Aorta (tissue), 5 donors: ENCODE data around the gene TMPRSS15. TPM values are rescaled to one million over a fixed set of nuclear protein-coding genes. Genes with fewer than 3 reads are reported as not detected.

Experiments
- ATAC-seq: fragments of 200-7000 bp; cut with Tn5 transposase; one replicate; pipeline ENCODE4 v1.9.1; 2022; ENCODE audit warnings: moderate library complexity; ENCODE audit not compliant: low FRiP score
- DNase-seq, 2 donors: peaks; one replicate each; pipeline ENCODE4 v3.0.0-alpha.2; 2020
- H3K27ac ChIP-seq, 2 donors: one replicate each; pipeline ENCODE4 v1.5.1; 2013; ENCODE audit warnings: low read length in 2 of 2, mild to moderate bottlenecking in 2 of 2, moderate library complexity in 2 of 2, control low read depth in 1 of 2, inconsistent platforms in 1 of 2, low read depth in 1 of 2
- H3K27me3 ChIP-seq, 2 donors: one replicate each; pipeline ENCODE4 v1.6.1; 2013; ENCODE audit warnings: control low read depth in 1 of 2, low read length in 1 of 2, mild to moderate bottlenecking in 1 of 2, moderate library complexity in 1 of 2; ENCODE audit not compliant: insufficient read depth in 2 of 2, control insufficient read depth in 1 of 2
- H3K36me3 ChIP-seq, 2 donors: one replicate each; pipeline ENCODE4 v1.6.1; 2013; ENCODE audit warnings: control low read depth in 1 of 2, low read length in 1 of 2, mild to moderate bottlenecking in 1 of 2; ENCODE audit not compliant: insufficient read depth in 2 of 2, control insufficient read depth in 1 of 2
- H3K4me1 ChIP-seq, 2 donors: one replicate each; pipeline ENCODE4 v1.6.1; 2013; ENCODE audit warnings: low read length in 2 of 2, control low read depth in 1 of 2, mild to moderate bottlenecking in 1 of 2, moderate library complexity in 1 of 2; ENCODE audit not compliant: insufficient read depth in 2 of 2, control insufficient read depth in 1 of 2
- H3K4me3 ChIP-seq, 2 donors: one replicate each; pipeline ENCODE4 v1.5.1; 2013; ENCODE audit warnings: low read length in 2 of 2, control low read depth in 1 of 2, mild to moderate bottlenecking in 1 of 2
- H3K9me3 ChIP-seq: one replicate; pipeline ENCODE4 v1.6.1; 2013; ENCODE audit warnings: mild to moderate bottlenecking, low read length; ENCODE audit not compliant: control insufficient read depth
- WGBS, 2 donors: extraction: QIAGEN DNeasy Blood & Tissue Kit; methylation state at CpG; one replicate each; pipeline ENCODE4 v1.1.7; 2013; 5-methylcytosine and 5-hydroxymethylcytosine counted together
- intact Hi-C, 2 donors: fragments of 100-400 bp; cut with DNase I; formaldehyde crosslinking; loops; one replicate each; pipeline versions ENCODE4 v1.14.2 to v1.15.0; 2022
- polyA plus RNA-seq, 2 donors: library from polyadenylated mRNA; stranded (reverse); fragments of 200-250 nt; gene quantifications; one replicate each; pipeline ENCODE4 v1.2.3, GENCODE V29; 2013
- total RNA-seq, 2 donors: library from RNA; stranded (reverse); fragmentation: NEBNext Ultra II Directional; extraction: Animal tissue kit (Norgen Biotek cat#: 25700); gene quantifications; one replicate each; pipeline ENCODE4 v1.2.1, GENCODE V29; 2021
- donor health status: healthy with polysubstance abuse.
- donor health status: Bipolar disorder and iron deficiency.
- donor health status: DM: no; HTN: no; CAD: no.
- donor health status: DM: no; HTN: no; CAD: no.
- donor health status: DM: yes; HTN: yes; CAD: no.

TMPRSS15 gene
- total and polyA plus RNA-seq, 4 donors = 3.9 TPM; not detected in 3

- WGBS, 2 donors = 72 to 73% methylated on average over 3 of the region's 3 CpGs
Observed at GRCh38 chr21:18318156-18318555, 85.4 kb downstream of the TMPRSS15 start.

DNA sequence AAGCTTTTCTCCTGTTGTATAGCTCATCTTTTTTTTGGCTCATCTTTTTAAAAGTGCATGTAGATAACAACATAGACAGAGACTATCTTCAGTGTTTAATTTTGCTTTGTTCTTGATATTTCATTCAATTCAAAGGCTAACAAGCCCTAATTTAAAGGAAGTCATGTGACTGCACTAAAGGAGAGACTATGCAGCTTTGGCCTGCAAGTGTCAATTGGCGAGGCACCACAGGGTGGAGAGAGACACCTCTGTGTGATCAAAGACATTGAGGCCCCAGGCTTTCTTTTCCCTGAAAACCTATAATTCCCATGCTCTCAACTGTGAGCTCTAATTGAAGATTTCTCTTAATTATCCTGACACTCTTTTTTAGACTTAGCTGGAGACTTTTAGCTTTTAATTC, 105.4 kb downstream of the TMPRSS15 start:
- ATAC-seq = no peak
- WGBS, 2 donors = 56 to 70% methylated on average over 1 of the region's 1 CpG
- Histone ChIP-seq H3K36me3 (no peaks in the 10 kb centered on the region), H3K4me1 (no peaks in the 10 kb centered on the region), H3K27me3 (no peaks in the 10 kb centered on the region), H3K4me3 (no peak overlapping the region), H3K9me3 (no peaks in the 10 kb centered on the region), H3K27ac (no peak overlapping the region)
- no peak for DNase-seq
- intact Hi-C loops = no loop called here

More at GRCh38 chr21:18318156-18318555, 85.4 kb downstream of the TMPRSS15 start:
- Histone ChIP-seq H3K27ac (no peak overlapping the region), H3K9me3 (no peaks in the 10 kb centered on the region), H3K4me1 (no peaks in the 10 kb centered on the region), H3K36me3 (no peaks in the 10 kb centered on the region), H3K4me3 (no peak overlapping the region), H3K27me3 (no peaks in the 10 kb centered on the region)
- DNase-seq = no peak
- intact Hi-C loops = no loop called here
- no peak for ATAC-seq

DNA sequence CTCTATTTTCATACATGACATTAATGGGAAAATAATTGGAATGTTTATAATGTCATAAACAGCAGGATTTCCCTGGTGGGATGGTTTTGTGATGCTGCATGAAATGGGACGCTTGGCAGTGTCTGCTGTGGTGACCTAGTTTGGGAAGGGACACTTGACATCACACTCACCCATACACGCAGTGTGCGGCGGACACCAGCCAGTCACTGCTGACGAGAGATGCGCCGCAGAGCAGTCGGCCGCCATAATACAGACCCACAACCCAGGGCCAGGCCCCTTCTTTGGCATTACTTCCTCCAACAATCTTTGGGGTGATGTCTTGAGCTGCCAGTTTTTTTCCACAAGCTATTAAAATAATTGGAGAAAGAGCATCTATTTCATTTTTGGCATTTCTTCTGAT, 109.5 kb downstream of the TMPRSS15 start:
- 84 to 94% methylated on average over 9 of the region's 9 CpGs for WGBS, 2 donors
- ATAC-seq = no peak
- Histone ChIP-seq H3K27me3 (no peaks in the 10 kb centered on the region), H3K9me3 (no peaks in the 10 kb centered on the region), H3K4me1 (no peaks in the 10 kb centered on the region), H3K27ac (no peak overlapping the region), H3K36me3 (no peaks in the 10 kb centered on the region), H3K4me3 (no peak overlapping the region)
- DNase-seq = no peak
- intact Hi-C loops = no loop called here

- WGBS, 2 donors = 54 to 56% methylated on average over 2 of the region's 2 CpGs
- ATAC-seq = no peak
- Histone ChIP-seq H3K27ac (no peak overlapping the region), H3K27me3 (no peaks in the 10 kb centered on the region), H3K9me3 (no peaks in the 10 kb centered on the region), H3K4me1 (no peaks in the 10 kb centered on the region), H3K4me3 (no peak overlapping the region), H3K36me3 (no peaks in the 10 kb centered on the region)
- no peak for DNase-seq
- intact Hi-C loops = no loop called here
Observed at GRCh38 chr21:18289876-18290275, 113.7 kb downstream of the TMPRSS15 start.

DNA sequence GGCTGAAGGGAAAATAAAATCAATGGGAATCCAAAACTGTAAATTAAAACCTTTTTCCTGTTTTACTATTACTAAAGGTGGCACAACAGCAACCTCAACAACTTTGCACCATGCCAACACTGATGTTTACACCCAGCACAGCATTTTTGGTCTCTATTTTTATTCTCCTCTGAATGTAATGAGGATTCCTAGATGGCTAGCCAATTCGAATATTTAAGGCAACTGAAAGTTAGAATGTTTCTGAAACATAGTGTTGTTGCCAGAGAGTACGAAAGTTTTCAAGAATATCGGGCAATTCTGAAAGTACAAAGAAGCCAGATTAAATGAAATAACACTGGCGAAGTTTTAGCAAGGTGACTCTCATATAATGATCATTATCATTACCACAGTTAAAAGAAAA, 118.2 kb downstream of the TMPRSS15 start:
- Histone ChIP-seq H3K36me3 (no peaks in the 10 kb centered on the region), H3K4me3 (no peak overlapping the region), H3K27ac (no peak overlapping the region), H3K27me3 (no peaks in the 10 kb centered on the region), H3K9me3 (no peaks in the 10 kb centered on the region), H3K4me1 (no peaks in the 10 kb centered on the region)
- intact Hi-C loops = no loop called here
- no peak for DNase-seq
- ATAC-seq = no peak
- 75 to 76% methylated on average over 4 of the region's 4 CpGs for WGBS, 2 donors

DNA sequence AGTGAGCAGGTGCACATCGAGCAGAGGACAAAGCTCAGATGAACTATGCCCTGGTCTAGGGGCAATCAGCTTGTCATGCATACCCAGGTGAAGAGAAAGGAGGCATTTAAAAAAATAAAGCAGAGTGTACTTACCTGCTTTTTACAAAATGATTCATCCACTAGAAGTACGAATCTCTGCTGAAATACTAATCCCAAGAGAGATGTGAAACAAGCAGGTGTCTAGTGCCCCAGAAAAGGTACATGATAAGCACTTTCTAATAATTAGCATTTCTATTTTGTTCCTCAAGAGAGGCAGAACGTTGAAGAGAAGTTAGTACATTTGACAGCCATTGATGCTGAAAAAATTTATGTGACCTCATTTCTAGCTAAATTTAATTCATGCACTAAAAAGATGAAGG, 127.8 kb downstream of the TMPRSS15 start:
- DNase-seq = no peak

DNA sequence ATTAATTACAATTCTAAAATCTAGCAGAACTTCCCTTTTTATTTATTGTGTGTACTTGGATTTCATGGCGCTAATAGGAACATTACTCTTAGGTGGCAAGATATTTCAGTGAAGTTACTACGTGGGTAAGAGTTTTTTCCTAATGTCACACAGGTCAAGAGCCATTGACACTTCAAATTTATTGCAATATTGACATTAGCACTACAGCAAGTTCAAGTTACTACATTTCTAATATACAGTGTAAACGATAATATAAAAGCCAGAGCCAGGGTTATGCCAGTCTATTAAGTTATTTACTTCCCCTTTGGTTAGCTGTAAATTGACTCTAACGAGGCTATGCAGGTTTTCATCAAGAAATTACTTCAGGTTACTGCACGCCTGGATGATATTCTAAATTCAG, 129.2 kb downstream of the TMPRSS15 start:
- no peaks in the 10 kb centered on the region for H3K9me3 ChIP-seq
- WGBS, 2 donors = 69 to 71% methylated on average over 5 of the region's 5 CpGs
- no peak overlapping the region for H3K4me3 ChIP-seq
- intact Hi-C loops = no loop called here
- DNase-seq = no peak
- no peak overlapping the region for H3K27ac ChIP-seq
- no peaks in the 10 kb centered on the region for H3K4me1 ChIP-seq
- ATAC-seq = no peak
- H3K36me3 ChIP-seq = no peaks in the 10 kb centered on the region
- H3K27me3 ChIP-seq = no peaks in the 10 kb centered on the region

More for the DNA sequence above, 127.8 kb downstream of the TMPRSS15 start:
- WGBS, 2 donors = 57 to 58% methylated on average over 3 of the region's 3 CpGs
- Histone ChIP-seq H3K27ac (no peak overlapping the region), H3K9me3 (no peaks in the 10 kb centered on the region), H3K27me3 (no peaks in the 10 kb centered on the region), H3K36me3 (no peaks in the 10 kb centered on the region), H3K4me3 (no peak overlapping the region), H3K4me1 (no peaks in the 10 kb centered on the region)
- ATAC-seq = no peak
- intact Hi-C loops = no loop called here

DNA sequence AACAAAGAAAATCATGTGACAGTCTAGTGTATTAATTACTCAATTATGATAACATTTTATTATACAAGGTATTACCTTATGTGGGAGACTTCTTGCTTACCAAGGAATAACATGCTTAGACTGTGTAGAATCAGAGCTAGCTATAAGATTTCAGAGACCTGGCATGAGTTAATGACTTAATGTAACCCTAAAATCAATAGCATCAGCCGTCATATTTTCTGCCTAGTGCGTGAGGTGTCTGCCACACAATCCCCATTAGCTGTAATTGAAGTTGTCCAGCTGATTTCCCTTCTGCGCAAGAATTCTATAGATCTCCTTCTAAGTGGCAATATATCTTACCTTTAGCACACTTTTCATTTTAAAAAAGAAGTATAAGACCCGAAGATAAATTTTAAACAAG, 130.2 kb downstream of the TMPRSS15 start:
- DNase-seq (no peak), ATAC-seq (no peak)
- H3K36me3 ChIP-seq = no peaks in the 10 kb centered on the region
- intact Hi-C loops = no loop called here
- no peak overlapping the region for H3K4me3 ChIP-seq
- no peak overlapping the region for H3K27ac ChIP-seq
- no peaks in the 10 kb centered on the region for H3K27me3 ChIP-seq
- 83 to 85% methylated on average over 4 of the region's 4 CpGs for WGBS, 2 donors
- H3K4me1 ChIP-seq = no peaks in the 10 kb centered on the region
- no peaks in the 10 kb centered on the region for H3K9me3 ChIP-seq

GRCh38 chr21:18269856-18270255, 133.7 kb downstream of the TMPRSS15 start:
- DNase-seq (no peak), ATAC-seq (no peak)
- Histone ChIP-seq H3K9me3 (no peaks in the 10 kb centered on the region), H3K27me3 (no peaks in the 10 kb centered on the region), H3K27ac (no peak overlapping the region), H3K36me3 (no peaks in the 10 kb centered on the region), H3K4me3 (no peak overlapping the region), H3K4me1 (no peaks in the 10 kb centered on the region)
- intact Hi-C loops = no loop called here
- 86 to 89% methylated on average over 7 of the region's 7 CpGs for WGBS, 2 donors
